Loucy (cell line): ENCODE measurements around the gene CST3.

Experiments used
- EZH2phosphoT487 ChIP-seq: fragments of 200-600 bp; IDR thresholded peaks from 2 replicates; pipeline ENCODE4 v1.6.1; 2018; ENCODE audit warnings: antibody characterized with exemption, mild to moderate bottlenecking, moderate library complexity, borderline replicate concordance
- TF ChIP-seq, protein P1 (sequence below): fragments of 200-600 bp; sonication (generic); conservative IDR thresholded peaks from 2 replicates; pipeline ENCODE4 v1.5.1; 2014; ENCODE audit warnings: mild to moderate bottlenecking, antibody characterized with exemption, low read length

- TF ChIP-seq, protein P1, sequence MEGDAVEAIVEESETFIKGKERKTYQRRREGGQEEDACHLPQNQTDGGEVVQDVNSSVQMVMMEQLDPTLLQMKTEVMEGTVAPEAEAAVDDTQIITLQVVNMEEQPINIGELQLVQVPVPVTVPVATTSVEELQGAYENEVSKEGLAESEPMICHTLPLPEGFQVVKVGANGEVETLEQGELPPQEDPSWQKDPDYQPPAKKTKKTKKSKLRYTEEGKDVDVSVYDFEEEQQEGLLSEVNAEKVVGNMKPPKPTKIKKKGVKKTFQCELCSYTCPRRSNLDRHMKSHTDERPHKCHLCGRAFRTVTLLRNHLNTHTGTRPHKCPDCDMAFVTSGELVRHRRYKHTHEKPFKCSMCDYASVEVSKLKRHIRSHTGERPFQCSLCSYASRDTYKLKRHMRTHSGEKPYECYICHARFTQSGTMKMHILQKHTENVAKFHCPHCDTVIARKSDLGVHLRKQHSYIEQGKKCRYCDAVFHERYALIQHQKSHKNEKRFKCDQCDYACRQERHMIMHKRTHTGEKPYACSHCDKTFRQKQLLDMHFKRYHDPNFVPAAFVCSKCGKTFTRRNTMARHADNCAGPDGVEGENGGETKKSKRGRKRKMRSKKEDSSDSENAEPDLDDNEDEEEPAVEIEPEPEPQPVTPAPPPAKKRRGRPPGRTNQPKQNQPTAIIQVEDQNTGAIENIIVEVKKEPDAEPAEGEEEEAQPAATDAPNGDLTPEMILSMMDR: no peak
- TF ChIP-seq EZH2phosphoT487: no peak
Observed at GRCh38 chr20:23658336-23658735, 20.6 kb upstream of the CST3 start.
